GM21717 (cell line): ENCODE measurements around the gene OTOS.

Source experiments
- ATAC-seq: cut with Tn5 transposase; IDR thresholded peaks from one replicate; pipeline ENCODE4 v1.9.1; 2021; ENCODE audit warnings: mild to moderate bottlenecking, moderate library complexity; ENCODE audit not compliant: unreplicated experiment

Gene OTOS

DNA sequence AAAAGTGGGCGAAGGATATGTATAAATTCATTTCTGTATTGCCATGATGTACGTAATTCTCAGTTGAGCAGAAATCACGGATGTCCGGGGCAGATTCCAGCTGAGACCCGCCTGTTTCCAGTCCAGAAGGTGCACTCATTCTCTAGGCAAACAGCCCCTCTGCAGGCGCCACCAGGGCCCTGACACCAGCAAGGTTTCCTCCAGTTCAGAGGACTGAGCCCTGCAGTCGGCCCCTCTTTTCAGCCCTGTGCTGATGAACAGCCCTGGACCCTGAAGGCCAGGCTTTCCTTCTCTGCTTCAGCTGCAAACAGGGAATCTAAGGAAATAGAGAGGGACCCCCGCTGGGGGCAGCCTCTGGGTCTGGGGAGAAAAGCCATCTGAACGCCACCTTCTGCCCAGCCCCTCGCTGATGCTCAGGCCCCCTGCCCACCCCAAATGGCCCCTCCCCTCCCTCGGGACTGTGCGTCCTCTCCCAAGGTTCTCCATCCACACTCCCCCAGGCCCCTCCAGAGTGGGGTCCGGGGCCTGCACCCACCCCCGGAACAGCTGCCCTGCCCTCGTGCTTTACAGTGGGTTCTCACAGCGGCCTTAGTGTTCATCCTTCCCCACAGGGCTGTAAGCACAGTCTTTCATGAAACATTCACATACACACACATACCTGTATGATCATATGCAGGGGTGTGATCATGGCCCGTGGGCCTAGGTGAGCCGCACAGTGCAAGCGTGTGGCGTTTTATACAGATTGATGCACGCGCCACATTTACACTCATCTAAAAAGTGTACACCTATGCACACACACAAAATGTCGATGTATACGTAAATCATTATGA is 16.4 kb downstream of the OTOS start:
- no peak for ATAC-seq

DNA sequence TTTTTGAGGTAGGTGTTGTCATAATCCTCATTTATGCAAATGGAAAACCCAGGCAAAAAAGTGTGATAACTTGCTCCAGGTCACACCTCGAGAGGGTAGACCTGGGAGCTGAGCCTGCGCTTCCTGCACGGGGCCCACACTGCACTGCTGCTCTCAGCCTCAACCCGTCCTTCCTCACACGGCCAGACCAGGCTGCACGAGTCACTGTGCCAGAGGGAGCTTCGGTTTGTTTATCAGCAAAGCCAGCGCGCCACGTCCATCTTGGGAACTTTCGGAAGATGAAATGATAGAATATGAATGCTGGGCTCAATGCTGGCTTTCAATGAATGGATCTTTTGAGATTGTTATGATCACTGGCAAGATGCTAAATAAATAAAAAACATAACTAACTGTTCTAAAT is 18.8 kb downstream of the OTOS start:
- no peak for ATAC-seq

DNA sequence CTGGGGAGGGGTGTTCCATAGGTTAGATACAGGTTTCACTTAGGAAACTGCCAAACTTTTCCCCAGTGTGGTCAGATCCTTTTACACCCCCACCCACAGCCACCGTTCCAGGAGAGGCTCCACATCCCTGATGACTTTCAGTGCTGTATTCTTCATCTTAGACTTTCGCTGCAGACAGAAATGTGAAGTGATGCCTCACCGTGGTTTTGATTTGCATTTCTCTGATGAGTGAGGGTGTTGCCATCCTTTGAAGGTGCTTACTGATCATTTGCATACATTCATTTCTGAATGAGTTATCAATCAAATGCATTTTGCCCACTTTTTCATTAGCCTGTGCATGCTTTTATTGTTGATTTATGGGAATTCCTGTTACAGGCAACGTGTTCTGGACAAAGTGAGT is 19.3 kb downstream of the OTOS start:
- no peak for ATAC-seq

DNA sequence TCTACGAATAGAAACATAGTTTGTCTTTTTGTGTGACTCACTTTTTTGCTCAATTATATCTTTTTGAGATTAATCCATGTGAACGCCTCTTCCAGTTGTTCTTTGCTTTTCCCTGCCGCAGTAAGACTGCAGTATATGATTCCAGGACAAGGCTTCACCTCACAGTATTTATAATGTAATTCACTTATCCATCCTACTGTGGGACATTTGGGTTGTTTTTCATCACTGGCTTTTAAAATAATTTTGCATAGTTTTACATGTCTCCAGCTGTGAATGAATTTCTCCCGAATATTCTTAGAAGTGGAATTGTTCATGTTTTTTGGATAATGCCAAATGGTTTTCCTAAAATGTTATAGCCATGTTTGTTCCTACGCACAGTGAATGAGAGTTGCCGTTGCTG is 26.2 kb downstream of the OTOS start:
- ATAC-seq, result no peak

DNA sequence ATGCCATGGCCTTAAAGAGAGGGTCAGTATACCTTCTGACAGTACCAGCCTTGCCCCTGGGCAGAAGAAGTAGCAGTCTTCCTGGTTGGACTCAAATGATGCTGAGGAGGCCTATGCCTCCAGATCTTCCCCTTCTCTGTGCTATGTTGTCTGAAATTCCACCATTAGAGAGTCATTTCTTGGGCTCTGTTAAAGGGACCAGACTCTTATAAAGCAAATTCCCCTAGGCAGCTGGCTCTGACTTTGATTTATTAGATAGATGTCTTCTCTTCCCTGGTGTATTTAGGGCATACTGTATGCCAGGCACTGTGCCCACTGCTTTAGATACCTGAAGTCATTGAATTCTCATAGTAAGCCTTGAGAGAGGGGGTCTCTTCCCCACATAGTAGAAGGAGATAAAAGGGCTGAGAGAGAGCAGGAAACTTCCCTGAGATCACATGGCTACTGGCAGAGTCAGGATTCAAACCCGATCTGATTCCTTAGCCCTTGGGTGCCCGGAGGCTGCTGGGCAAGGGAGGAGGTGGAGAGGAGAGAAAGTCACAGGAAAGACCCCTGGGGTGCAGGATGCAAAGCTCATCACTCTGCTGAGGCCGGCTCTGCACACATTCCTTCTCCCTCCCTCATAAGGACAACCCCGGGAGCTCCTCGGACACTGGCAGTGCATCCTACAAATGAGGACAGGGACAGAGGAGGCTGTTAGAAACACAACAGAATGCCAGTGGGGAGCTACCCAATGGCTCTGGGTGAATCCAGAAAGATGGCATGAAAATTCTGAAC is 27.4 kb downstream of the OTOS start:
- no peak for ATAC-seq

DNA sequence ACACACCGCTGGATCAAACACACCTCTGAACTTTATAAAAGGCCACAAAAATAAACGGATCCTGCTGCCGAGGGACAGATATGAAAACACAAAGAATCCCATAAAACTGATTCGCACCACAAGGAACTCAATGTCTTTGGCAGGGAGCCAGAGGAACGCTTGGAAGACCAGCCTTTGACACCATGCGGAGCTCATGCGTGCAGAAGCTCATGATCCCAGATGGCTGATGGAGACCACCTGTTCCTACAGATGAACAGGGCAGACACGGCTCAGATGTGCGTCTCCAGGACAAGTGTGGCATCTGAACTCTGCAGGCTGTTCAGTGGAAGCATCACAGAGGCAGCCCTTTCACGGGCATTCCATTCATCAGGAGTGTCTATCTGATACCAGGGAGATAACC is 29.2 kb downstream of the OTOS start:
- ATAC-seq, result no peak

DNA sequence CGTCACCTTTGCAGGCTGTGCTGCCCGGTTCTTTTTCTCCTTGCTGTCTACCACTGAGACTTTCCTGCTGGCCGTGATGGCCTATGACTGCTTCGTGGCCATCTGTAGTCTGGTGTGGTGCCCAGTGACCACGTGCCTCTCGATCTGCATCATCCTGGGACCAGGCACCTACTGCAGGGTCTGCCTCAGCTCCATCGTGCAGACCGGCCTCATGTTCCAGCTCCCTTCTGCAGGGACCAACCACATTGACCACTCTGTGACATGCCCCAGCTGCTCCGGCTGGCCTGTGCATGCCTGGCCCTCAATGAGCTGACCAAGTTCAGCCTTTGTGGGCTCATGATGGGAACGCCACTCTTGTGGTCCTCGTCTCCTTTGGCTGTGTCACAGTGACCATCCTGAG is 31.1 kb downstream of the OTOS start:
- ATAC-seq, result no peak

DNA sequence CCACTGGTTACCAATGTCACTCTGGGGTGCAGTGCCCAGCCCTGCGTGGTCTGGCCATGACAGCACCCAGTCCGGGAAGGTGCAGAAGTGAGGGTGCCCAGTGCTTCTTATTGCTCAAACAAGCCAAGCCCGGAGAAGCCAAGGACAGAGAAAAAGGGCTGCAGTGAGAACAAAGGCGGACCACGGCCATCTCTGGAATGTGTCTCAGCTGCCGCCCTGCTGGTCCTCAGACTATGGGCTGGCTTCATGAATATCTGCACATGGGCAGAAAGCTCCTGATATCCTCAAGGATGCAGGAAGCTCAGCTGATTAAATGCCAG is 33.0 kb downstream of the OTOS start:
- ATAC-seq, result no peak

DNA sequence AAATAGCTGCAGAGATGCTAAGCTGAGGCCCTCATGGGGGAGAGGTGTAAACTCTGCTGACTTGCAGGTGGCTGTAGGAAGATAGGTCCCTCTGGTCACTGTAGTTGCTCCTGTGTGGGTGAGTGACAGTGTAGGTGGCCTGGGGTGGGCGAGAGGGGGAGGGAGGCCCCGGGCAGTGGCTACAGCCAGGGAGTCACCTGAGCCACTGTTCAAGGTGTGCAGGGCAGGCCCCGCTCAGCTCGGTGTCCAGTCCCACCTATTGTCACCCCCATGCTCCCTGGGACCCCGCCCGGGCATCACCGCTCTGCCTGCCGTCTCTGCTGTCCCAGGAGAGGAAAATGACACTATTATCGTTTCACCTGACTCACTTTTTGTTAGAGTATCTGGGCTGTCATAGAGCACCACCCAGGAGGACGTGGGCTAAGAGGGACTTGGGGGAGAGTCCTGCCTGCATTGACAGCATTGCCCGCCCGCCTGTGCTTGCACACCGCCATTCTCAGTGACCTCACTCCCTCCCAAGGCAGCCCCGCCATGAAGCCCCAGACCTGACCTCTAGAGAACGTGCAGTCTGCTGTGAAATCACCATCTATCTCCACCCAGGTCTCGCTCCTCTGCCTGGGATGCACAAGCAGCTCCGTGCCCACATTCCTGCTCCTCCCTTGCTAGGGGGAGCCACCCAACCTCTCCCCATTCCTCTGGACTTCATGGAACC is 33.5 kb downstream of the OTOS start:
- no peak for ATAC-seq

DNA sequence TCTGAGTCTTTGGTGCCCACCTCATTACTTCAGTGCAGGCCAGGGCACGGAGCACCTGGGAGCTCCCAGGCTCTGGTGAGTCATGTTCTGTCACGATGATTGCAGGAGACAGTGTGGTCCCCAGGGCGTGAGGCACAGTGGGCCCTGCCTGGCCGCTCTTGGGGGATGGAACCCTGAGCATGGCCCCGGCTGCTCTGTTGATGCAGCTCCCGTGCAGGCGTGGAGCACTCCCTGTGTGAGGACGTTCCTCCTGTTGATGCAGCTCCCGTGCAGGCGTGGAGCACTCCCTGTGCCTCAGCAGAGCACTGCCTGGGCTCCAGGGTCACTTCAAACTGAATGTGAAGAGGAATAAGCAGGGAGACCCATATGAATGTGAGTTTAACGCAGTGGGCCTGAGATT is 34.5 kb downstream of the OTOS start:
- no peak for ATAC-seq

DNA sequence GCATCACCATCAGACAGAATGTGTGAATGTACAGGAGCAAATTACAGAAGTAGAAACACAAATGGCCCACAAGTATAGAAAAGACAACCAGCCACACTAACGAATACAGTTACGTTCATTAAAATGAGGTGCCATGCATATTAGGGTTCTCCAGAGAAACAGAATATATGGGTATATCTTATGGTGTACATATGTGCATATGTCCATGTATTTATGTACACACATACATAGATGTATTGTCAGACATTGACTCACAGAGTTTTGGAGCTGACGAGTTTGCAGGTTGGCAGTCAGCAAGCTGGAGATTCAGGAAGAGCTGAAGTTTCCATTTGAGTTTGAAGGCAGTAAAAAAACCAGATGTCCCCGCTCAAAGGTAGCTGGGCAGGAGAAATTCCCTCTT is 37.3 kb downstream of the OTOS start:
- ATAC-seq, result no peak

DNA sequence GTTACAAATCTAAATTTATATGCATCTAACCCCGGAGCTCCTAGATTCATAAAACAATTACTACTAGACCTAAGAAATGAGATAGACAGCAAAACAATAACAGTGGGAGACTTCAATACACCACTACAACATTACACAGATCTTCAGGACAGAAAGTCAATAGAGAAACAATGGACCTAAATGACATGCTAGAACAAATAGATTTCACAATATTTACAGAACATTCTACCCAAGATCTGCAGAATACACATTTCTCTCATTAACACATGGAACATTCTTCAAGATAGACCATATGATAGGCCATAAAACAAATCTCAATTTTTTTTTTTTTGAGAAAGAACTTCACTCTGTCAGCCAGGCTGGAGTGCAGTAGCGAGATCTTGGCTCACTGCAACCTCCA is 42.1 kb downstream of the OTOS start:
- ATAC-seq, result no peak

DNA sequence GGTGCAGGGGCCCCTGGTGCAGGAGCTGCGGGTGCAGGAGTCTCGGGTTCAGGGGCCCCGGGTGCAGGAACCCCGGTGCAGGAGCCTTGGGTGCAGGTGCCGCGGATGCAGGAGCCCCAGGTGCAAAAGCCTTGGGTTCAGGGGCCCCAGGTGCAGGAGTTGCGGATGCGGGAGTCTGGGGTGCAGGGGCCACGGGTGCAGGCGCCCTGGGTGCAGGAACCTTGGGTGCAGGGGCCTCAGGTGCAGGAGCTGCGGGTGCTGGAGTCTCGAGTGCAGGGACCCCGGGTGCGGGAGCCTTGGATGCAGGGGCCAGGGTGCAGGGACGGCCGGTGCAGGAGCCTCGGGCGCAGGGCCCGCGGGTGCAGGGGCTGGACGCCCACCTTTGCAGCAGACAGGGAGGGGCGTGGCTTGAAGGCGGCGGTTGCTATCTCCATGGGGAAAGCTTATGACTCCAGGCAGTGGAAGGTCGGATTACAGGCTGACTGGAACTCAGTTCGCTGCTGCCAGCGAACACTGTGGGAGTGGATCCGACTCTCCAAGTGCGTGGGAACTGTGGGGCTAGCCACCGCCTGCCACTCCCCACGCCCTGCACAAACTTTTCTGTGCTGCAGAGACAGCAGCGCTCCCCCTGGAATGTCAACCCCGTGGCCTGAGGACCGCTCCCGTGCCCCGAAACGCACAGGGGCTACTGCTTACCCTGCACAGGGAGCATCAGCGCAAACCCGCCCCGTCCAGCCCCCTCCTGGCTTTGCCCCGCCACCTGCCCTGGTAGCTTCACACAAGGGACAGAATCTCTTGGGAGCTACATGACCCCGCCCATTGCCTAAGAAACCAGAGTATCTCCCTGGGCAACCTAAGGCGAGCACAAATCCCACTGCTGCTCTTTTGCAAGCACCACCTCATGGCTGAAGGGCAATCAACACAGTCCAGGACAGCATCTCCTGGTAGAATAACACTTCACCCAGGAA is 44.6 kb downstream of the OTOS start:
- no peak for ATAC-seq

DNA sequence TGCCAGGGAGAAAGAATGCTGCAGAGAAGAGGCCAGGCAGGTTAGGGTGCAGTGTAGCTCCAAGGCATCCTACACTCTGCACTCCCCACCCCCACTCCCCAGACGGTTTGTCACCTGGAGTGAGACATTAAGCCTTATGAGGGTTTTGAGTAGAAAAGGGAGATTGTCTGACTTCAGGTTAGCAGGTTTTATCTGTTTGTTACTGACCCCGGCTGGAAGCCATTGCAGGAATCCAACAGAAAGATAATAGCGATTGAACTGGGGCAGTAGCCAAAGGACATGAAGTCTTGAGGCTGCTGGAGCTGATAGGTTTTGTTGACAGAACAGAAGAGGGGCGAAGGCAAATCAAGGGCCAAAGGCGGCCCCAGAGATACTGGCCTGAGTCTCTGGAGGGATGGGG is 51.2 kb downstream of the OTOS start:
- ATAC-seq, result no peak
